NCI-H510A treated with DMSO at 0.1 percent for 48 hours (cell line): ENCODE results near the gene HAS3.
"Not testable (repeated sequence)": the region's sequence is repeated elsewhere in the genome, so short reads cannot be mapped to it uniquely, and the experiment has no call there.

Source experiments
- DNase-seq: peaks from one replicate; lab custom pipeline; 2025; lab: John Stamatoyannopoulos, UW

The HAS3 gene, protein sequence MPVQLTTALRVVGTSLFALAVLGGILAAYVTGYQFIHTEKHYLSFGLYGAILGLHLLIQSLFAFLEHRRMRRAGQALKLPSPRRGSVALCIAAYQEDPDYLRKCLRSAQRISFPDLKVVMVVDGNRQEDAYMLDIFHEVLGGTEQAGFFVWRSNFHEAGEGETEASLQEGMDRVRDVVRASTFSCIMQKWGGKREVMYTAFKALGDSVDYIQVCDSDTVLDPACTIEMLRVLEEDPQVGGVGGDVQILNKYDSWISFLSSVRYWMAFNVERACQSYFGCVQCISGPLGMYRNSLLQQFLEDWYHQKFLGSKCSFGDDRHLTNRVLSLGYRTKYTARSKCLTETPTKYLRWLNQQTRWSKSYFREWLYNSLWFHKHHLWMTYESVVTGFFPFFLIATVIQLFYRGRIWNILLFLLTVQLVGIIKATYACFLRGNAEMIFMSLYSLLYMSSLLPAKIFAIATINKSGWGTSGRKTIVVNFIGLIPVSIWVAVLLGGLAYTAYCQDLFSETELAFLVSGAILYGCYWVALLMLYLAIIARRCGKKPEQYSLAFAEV

DNA sequence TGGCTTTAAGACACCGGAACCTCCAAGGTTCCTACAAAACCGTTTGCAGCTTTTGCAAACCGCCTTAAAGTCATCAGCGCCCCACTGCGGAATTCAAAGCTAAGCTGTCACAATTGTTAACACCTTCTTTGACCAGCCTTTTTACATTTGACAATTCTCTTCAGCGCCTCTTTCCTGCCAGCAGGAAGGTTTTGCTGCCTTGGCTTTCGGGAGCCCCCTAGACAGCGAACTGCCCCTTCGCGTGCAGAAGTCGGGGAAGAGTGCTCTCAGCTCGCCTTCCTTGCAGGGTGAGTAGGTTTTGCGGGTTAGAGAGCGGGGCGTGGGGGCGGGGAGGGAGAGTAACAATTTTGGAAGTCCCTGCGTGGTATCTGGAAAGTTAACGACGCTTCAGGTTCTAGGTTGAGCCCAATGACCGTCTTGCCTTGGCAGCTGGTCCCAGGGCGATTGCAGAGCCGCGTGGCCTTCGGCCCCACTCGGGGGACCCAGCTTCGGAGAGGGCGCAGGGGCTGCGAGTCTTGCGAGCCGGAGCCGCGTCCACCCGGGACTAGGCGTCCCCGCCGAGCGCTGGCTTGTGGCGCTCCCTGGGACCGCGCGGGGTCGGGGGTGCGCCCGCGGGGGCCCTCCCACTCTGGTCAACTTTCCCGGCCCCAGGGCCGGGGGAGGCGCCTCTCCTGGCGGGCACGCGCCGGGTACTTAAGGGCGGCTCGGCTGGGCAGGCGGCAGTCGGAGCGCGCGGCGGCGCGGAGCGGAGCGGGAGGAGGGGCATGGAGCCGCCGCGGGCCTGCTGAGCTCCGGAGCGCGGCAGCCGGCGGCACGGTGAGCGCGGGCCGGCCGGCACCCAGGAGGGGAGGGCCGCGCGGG lies at the start of gene HAS3:
TSS of gene HAS3 (plus strand) at position 153 of the 861 bp plus-strand sequence. CDS start 3,743 bp downstream, outside the sequence.
- peak; percentile 57 for DNase-seq

DNA sequence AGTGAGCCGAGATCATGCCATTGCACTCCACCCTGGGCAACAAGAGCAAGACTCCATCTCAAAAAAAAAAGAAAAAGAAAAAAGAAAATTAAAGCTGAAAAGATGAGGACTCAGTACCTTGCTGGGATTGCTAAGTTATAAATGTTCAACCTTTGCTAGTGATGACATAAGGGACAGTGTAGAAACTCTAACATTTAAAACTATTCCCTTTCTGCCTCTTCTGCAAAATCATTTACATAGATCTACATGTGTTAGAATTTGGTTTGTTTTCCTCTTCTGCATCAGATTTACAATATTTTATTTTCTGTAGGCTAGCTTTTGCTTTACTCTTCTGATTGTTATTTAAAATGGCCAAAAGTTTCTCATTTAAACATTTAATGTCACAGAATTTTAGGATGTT lies 49.5 kb upstream of the HAS3 start:
- DNase-seq, result no peak

DNA sequence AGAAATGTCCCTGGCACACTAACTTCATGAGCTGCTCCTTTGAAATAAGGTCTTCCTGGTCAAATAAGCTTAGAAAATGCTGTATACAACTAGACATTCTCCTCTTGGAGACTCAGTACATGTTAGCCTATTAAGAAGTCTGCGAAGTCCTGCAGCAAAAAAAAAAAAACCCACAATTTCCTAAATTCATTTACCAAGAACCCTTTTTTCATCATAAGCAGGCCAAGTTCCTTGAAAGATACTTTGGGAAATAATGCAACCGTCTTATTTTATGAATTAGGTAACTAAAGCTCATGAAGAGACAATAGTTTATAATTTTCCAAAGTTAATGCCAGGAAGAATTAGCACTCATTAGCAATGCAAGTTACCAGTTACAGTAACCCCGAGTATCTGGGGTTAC lies 49.0 kb upstream of the HAS3 start:
- DNase-seq, result no peak

DNA sequence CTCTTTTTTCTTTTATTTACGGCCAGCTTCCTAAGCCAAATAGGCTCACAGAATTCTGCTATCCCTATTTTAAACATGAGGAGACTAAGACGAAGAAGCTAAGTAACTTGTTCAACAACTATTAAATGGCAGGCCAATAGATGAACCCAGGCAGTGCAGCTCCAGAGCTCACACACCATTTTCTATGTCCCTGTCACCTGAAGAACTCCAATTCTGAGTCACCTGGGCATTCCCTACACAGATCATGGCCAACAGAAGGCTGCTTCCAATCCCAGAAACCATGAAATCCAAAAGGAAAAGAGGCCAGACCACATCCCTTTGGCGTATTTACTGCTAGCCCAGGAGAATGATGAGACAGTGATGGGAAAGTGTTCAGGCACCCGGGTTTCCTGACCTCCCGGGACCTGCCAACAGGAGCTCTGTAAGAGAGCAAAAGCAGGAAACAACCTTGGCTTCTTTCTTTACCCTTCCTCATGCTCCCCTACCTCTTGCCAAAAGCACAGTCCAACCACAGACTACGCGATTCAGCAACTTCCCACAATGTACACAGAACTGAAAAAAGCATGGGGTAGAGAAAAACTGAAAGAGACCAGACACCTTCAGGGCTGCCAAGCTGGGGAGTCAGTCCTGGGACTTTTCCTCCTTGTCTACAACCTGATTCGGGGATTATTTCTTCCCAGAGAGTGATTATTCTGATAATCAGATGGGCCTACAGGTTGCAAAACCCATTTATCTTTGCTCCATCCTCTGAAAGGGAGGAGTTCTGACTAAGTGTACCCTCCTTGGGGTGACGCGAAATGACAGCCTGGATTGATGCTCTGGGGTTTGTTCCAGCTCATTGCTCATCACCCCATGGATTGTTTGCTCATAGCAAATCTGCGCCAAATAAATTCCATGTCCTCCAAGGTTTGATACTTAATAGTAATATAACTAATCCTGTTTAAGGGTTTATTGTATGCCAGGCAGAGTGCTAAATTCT lies 47.8 kb upstream of the HAS3 start:
- no peak for DNase-seq

DNA sequence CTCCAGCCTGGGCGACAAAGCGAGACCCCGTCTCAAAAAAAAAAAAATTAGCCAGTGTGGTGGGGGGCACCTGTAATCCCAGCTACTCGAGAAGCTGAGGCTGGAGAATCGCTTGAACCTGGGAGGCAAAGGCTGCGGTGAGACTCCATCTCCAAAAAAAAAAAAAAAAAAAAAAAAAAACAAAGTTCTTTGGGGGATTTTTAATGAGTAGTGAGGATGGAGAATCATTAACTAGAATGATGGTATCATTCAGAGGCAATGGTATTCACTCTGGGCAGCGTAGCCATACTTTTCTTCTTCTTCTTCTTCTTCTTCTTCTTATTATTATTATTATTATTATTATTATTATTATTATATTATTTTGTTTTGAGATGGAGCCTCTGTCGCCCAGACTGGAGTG lies 42.0 kb upstream of the HAS3 start:
- not testable (repeated sequence) for DNase-seq

DNA sequence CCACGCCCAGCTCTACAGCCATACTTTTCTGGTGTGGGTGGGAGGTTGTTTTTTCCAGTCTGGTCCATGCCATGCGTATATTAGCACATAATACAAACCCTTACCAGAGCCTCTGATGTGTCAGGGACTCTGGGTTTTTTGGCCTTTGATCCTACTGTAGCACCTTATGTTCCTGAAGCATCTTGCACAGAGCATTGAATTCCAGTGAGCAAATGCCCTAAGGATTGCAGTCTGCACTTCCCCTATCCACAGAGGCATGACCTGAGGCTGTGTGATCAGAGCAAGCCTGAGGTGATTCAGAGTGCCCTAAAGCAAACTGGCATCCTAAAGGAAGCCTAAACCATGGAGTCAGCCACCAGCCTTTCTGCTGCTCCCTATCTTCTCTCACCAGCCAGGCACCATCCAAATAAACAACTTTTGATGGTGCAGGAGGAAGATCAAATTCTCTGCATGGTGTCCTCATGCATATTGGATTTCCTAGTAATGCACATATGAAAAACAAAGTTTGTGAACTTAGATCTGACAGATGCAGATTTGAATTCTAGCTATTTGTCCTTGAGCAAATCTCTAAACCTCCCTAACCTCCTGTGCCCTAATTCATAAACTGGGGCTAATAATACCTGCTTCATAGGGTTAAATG lies 41.2 kb upstream of the HAS3 start:
- no peak for DNase-seq

DNA sequence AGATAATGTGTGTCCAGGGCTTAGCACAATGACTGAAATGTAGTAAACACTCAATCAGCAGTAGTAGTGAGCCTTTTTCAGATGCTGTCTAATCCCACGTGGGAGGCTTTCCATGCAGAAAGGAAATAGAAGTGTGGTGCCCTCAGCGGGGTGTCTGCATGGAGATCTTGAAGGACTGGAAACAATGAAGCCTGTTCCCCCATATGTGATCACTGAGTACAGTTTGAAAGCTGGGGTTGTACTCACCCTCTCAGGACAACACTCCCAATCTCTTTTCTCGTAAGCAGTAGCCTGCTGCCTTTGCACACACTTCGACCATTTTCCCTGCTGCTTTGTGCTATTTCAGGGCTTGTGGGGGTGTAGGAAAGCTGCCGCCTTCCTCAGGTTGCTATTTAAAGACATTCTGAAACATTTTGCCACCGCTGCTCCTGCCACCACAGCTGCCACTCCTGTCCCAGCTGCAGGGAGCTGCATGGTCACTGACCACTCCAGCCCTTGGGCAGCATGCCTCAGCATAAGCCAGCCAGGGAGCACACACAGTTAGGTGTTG lies 40.6 kb upstream of the HAS3 start:
- no peak for DNase-seq

DNA sequence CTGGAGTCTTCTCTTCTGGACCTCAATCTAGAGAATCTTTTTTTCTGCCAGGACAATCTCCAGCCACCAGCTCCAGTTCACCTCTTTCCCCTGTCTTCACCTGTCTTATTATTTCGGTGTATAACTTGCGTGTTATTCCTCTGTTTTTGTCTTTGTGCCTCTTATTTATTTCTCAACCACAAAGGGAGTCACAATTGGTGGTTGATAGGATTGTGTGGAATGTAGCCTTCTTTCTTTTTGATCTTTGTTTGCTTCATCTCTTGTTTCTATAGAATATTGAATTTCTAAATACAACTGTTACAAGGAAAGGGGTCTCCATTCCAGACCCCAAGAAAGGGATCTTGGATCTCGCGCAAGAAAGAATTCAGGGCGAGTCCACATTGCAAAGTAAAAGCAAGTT lies 35.9 kb upstream of the HAS3 start:
- no peak for DNase-seq

DNA sequence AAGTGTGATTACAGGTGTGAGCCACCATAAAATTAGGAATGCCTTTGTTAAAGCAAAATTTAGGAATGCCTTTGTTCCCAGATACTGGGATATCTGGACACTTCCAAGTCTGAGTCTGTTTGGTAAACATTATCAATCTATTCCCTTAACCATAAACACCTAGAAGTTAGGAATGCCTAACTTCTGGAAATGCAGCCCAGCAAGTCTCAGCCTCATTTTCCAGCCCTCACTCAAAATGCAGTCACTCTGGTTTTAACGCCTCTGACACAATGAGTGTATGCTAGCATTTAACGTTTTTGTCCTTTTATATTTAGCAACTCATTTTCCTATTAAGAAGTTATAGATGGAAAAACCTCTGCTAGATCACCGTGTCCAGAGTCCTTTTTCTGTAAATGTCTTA lies 34.4 kb upstream of the HAS3 start:
- DNase-seq, result no peak

DNA sequence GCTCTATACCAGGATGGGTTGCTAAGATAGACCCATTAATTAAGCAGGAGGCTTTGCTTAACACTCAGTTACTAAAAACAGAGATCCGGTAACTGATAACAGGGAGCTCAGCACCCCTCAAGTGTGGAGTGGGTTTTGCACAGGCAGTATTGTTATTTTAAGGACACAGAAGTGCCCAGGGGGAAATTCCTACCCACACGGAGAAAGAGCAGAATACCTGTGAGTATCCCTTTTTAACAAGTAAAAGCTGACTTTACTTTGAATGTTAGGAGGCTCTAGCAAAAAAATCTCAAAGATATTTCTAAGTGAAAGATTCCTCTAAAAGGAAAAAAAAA lies 32.8 kb upstream of the HAS3 start:
- no peak for DNase-seq

DNA sequence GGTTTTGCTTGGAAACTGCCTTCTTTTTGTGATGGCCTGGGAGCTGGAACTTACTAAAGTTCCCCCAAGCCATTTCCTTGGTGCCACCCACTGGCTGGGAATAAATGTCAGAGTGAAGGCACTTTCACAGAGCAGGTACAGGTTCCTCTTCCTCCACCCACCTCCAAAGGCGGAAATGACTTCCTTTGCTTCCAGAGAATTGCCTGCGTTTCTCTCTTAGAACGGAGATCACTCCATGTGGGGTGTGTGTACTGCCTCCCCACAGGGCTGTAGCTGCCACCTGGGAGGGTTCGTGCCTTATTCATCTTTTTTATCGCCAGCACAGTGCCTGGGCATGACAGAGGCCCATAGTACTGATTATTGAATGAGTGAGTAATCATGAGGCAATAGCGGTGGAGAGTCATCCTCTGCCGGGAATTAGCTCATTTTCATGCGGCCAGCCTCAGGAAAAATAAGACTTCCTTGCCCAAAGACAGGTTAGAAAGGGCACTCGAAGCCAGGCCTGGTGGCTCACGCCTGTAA lies 32.2 kb upstream of the HAS3 start:
- DNase-seq, result no peak

DNA sequence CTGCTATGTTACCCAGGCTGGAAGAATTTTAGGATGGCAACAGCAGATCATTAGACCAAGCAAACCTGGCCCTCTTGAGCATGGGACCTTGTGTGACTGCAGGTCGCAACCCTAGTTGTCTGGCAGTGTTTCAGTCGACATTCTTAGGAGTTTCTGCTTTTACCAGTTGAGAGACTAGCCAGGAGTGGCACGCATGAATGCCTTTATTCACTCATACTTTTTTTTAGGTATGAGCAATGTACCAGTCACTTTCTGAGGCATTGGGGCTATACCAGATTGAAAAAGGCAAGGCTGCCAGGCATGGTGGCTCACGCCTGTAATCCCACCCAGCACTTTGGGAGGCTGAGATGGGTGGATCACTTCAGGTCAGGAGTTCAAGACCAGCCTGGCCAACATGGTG lies 28.2 kb upstream of the HAS3 start:
- no peak for DNase-seq

DNA sequence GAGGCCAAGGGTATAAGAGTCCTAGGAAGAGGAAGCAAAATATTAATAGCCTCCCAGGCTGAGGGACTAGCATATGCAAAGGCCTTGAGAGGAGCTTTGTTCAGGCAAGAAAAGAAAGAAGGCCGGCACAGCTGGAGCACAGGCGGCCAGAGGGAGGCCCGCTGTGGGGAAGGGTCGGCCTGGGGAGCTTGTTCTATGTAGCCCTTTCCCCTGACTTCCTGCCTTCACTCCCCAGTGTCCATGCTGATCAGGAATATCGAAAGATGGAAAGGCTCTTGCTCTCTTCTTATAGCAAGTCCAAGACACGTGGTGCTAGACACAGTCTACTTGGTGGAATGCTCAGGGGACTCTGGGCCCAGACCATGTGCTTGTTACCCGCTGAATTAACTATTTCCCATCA lies 27.4 kb upstream of the HAS3 start:
- no peak for DNase-seq

DNA sequence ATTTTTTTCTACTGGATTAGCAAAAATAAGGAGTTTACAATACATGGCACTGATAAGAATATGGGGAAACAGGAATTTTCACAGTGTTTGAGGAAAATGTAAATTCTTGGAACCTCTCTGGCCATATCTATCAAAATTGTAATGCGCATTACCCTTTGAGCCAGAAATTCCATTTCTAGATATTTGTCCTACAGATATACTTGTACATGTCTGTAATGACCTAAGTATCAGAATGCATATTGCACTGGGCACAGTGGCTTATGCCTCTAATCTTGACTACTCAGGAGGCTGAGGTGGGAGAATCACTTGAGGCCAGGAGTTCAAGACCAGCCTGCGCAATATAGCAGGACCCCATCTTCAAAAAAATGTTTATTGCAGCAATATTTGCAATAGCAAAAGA lies 25.8 kb upstream of the HAS3 start:
- DNase-seq, result no peak

DNA sequence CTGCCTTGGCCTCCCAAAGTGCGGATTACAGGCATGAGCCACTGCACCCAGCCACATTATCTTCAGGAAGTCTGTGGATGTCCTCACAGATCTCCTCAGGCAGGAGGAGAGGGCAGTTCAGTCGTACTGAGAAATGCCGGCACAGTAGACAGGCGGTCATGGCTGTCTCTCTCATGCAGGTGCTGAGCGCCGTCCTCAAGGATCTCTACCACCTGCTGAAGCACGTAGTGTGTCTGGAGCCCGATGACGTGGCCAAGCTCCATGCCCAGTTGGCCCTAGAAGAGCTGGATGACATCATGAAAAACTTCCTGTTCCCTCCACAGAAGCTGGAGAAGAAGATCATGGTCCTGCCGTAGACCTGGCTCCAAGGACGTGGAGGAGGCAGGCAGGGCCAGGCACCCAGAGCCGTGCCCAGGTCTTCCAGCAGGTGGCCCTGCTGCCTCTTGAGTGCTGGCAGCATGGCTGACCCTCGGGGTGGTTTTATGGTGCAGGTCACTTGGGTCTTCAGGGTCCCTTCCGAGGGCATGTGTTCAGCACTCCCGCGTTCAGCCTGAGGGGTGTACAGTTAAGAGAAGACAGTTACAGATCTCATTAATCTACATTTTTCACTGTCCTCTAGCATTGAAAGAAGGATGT lies 22.0 kb upstream of the HAS3 start:
- no peak for DNase-seq

DNA sequence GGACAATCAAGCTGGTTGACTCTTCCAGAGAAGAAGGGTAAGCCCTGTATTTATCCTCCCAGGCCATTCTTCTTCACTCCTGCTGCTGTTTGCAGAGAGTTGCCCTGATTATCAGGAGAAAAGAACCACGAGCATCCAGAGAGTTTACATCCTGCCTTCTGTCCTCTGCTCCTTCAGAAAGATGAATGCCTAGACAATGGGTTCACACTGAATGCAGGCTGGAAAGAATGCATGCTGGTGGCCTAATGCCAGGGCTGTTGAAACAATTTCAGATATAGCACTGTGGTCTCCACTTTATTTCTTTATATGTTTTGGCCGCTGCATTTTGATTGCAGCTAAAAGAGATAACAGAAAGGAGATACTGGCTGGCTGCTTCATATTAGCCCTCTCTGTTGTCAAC lies 21.2 kb upstream of the HAS3 start:
- no peak for DNase-seq

DNA sequence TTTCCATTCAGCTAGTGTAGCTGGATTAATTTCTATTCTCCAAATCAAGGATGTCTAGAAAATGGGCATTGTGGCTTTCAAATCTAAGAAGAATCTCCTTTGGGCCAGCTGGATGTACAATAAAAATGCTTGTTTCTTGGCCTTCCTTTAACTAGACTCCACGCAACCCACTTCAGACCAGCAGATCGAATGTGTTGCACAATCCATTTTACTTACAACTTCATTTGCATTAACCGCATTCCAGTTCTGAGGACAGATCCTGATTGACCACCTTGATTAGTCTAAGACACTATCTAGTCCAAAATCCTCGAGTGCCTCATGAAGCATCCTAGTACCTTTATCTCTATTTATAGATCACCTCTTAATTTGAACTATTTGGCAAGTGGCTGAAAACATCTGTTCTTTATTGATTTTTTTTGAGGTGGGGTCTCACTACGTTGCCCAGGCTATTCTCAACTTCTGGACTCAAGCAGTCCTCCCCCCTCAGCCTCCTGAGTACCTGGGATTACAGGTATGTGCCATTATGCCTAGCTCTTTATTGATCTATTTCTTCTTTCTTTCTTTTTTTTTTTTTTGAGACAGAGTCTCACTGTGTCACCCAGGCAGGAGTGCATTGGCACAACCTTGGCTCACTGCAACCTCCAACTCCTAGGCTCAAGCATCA lies 20.3 kb upstream of the HAS3 start:
- no peak for DNase-seq

DNA sequence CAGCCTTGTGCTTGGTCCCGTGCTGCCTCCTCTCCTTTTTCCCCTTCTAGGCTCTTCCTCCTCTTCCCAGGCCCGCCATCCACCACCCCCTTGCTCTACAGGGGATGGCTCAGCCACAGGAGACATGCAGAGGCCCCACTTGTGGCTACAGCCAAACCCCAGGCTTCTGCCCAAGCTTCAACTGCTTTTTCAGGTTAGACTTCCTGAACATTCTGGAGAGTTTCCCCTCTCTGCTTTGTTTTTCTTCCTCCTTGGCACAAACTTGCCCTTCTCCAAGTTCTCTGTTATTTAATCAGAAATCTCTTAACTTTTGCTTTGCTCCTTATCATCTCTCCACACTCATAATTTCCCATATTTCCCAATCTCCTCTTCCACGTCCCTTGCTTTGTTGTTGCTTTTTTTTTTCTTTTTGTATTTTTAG lies 18.3 kb upstream of the HAS3 start:
- no peak for DNase-seq

DNA sequence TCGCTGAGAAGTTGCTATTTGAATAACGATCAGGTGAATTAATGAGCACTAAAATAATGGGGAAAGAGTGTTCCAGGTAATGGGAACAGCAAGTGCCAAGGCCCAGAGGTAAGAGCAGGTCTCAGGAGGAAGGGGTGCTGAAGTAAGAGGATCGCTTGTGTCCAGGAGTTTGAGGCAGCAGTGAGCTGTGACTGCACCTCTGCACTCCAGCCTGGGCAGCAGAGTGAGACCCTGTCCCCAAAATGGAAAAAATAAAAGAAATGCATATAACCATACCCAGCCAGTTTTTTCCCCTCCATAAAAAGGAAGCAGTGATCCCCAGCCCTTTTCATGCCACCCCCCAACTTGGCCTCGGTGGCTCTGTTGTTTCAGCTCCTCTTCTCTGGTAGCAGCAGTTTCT lies 16.8 kb upstream of the HAS3 start:
- no peak for DNase-seq
